ENCODE measurements around the gene TSPAN32.

TSPAN32 gene

DNA sequence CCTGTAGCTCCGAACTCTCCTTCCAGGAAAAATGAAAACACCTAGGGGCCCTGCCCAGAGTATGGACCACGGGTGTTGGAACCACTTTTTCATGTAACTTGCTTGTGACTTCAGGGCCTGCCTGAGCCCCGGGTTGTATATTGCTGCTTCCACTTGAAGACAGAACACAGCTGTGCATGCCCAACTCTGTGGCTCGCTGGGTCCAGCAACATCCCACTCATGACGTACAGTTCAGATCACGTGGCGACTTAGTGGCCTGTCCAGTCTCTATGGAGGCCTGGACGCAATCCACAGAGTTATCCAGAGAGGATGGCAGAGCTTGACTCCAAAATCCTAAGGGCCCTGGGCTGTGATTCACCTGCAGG lies 6.9 kb upstream of the TSPAN32 start:
- H3K4me3 ChIP-seq (ENCODE audit: low read depth, low read length): no peak overlapping the region

DNA sequence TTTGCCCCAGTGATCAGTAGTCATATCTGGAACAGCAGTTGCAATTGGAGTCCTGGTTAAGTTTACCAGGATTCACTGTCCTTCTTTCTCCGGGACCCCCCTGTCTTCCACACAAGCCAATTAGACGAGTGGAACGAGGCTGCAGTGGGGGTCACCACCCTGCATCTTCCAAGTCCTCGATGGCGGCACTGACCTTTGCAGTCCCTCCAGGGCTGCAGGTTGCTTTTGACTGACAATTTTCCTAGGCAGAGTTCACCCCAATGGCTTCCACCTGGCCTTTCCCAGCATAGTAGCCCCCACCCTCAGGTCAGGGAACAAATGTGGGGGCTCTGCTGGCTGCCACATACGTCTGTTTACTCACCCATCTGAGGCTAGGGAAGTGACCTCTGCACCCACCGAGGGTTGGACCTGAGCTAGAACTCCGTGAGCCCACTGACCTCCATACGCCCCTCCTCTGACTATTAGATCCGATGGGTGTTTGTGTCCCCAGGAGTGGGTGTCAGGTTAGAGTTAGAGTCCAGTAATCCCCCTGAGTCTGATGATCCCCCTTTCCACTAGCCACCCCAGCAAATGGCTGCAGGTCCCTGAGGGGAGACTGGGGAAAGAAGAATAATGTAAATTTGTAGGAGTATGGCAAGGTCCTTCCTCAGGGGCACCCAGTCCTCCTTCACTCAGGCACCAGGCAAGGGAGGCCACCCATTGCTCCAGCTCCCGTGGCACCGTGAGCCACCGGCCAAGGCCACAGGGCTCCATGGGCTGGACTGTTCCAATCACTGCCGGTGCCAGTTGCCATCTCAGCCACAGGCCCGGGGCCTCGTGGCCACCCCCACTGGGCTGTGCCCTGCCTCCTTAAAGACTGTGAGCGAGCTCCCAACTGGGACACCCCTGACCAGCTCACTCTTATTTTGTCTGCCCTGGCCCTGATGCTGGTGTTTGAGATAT lies 5.6 kb upstream of the TSPAN32 start:
- H3K36me3 ChIP-seq (ENCODE audit: control insufficient read depth, insufficient read depth, low read length): no peaks in the 10 kb centered on the region
- H3K27me3 ChIP-seq (ENCODE audit: control insufficient read depth, insufficient read depth, low read length): no peaks in the 10 kb centered on the region
- no peaks in the 10 kb centered on the region for H3K4me1 ChIP-seq (ENCODE audit: control insufficient read depth, insufficient read depth, low read length)
- no peak overlapping the region for H3K9ac ChIP-seq (ENCODE audit: low read depth, low read length)
- no peak overlapping the region for H3K4me3 ChIP-seq (ENCODE audit: low read depth, low read length)
- no peaks in the 10 kb centered on the region for H3K9me3 ChIP-seq (ENCODE audit: control insufficient read depth, insufficient read depth, low read length)

More for the DNA sequence above, 6.9 kb upstream of the TSPAN32 start:
- no peaks in the 10 kb centered on the region for H3K36me3 ChIP-seq (ENCODE audit: control insufficient read depth, insufficient read depth, low read length)
- no peak overlapping the region for H3K9ac ChIP-seq (ENCODE audit: low read depth, low read length)
- no peaks in the 10 kb centered on the region for H3K4me1 ChIP-seq (ENCODE audit: control insufficient read depth, insufficient read depth, low read length)
- no peaks in the 10 kb centered on the region for H3K9me3 ChIP-seq (ENCODE audit: control insufficient read depth, insufficient read depth, low read length)
- no peaks in the 10 kb centered on the region for H3K27me3 ChIP-seq (ENCODE audit: control insufficient read depth, insufficient read depth, low read length)

DNA sequence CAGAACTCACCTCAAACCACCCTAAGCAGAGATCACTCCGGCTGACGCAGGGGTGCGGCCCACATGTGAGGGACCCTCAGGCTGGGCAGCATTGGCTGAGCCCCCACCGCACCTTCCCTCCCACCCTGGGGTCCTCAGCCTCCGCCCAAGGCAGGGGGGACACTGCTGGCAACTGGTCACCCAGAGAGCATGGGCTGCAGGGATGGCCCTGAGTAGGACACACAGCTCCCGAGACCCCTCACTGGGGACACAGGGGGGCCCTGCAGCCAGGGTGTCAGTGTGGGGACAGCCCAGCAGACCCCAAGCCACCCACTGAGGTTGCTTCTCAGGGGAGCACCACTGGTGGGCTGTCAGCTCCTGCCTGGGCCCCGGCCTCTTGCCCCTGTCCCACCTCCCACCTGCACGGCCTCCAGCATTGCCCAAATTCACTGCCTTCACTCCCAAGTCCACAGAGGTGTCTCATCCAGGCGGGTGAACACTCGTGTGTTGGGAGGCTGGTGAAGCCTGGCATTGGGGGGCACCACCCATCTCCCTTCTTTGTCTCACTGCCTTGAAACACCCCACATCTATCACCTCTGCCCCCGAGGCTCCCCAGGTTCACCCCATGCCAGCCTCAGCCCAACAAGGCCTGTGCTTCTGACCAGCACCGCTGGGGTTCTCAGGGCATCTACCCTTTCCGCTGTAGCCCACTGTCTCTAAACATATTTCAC lies 4.7 kb upstream of the TSPAN32 start:
- Histone ChIP-seq H3K4me1 (ENCODE audit: control insufficient read depth, insufficient read depth, low read length) (no peaks in the 10 kb centered on the region), H3K36me3 (ENCODE audit: control insufficient read depth, insufficient read depth, low read length) (no peaks in the 10 kb centered on the region), H3K9me3 (ENCODE audit: control insufficient read depth, insufficient read depth, low read length) (no peaks in the 10 kb centered on the region), H3K9ac (ENCODE audit: low read depth, low read length) (no peak overlapping the region), H3K4me3 (ENCODE audit: low read depth, low read length) (no peak overlapping the region), H3K27me3 (ENCODE audit: control insufficient read depth, insufficient read depth, low read length) (no peaks in the 10 kb centered on the region)

DNA sequence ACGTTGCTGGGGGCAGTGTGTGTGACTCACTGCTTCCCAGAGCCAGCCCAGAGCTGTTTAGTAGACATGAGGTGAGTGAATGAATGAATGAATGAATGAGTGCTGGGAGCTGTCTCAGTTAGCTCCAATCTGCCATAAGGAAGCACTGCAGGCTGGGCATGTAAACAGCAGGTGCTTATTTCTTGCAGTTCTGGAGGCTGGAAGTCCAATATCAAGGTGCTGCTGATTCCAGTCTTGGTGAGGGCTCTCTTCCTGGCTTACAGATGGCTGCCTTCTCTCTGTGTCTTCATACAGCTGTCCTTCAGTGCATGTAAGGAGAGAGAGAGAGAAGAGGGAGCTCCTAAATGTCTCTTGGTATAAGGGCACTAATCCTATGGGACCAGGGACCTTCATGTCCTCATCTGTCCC lies 4.2 kb upstream of the TSPAN32 start:
- Histone ChIP-seq H3K9ac (ENCODE audit: low read depth, low read length) (no peak overlapping the region), H3K27me3 (ENCODE audit: control insufficient read depth, insufficient read depth, low read length) (no peaks in the 10 kb centered on the region), H3K36me3 (ENCODE audit: control insufficient read depth, insufficient read depth, low read length) (no peaks in the 10 kb centered on the region), H3K9me3 (ENCODE audit: control insufficient read depth, insufficient read depth, low read length) (no peaks in the 10 kb centered on the region), H3K4me3 (ENCODE audit: low read depth, low read length) (no peak overlapping the region), H3K4me1 (ENCODE audit: control insufficient read depth, insufficient read depth, low read length) (no peaks in the 10 kb centered on the region)

DNA sequence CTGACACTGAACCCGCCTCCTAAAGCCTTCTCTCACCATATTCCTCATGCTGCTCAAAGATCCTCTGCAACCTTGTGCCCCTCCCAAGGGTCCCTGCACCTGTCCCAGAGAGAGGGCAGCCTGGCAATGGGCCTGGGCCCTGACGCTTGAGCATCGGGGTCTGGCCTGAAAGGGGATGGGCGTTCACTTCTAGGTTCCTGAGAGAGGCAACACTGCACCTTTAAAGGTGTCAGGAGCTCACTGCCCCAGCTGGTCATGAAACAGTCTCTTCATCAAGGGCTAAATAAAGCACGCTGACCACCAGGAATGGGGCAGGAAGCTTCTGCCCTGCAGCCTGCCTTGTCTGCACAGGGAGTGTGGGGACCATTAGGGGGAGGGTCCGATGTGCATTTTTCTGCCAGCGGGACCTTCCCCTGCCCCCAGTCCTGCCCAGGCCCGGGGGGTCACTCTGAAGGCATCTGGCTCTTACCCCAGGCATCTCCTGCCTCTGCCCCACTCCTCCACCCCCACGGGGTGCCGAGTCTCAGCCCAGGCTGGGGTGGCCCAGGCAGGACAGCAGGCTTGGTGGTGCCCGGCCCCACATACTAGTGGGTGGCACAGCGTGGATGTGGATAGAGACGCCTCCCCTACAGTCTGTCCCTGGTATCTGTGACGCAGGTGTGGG lies 3.5 kb upstream of the TSPAN32 start:
- Histone ChIP-seq H3K9ac (ENCODE audit: low read depth, low read length) (no peak overlapping the region), H3K36me3 (ENCODE audit: control insufficient read depth, insufficient read depth, low read length) (no peaks in the 10 kb centered on the region), H3K9me3 (ENCODE audit: control insufficient read depth, insufficient read depth, low read length) (no peaks in the 10 kb centered on the region), H3K27me3 (ENCODE audit: control insufficient read depth, insufficient read depth, low read length) (no peaks in the 10 kb centered on the region), H3K4me1 (ENCODE audit: control insufficient read depth, insufficient read depth, low read length) (no peaks in the 10 kb centered on the region), H3K4me3 (ENCODE audit: low read depth, low read length) (no peak overlapping the region)

DNA sequence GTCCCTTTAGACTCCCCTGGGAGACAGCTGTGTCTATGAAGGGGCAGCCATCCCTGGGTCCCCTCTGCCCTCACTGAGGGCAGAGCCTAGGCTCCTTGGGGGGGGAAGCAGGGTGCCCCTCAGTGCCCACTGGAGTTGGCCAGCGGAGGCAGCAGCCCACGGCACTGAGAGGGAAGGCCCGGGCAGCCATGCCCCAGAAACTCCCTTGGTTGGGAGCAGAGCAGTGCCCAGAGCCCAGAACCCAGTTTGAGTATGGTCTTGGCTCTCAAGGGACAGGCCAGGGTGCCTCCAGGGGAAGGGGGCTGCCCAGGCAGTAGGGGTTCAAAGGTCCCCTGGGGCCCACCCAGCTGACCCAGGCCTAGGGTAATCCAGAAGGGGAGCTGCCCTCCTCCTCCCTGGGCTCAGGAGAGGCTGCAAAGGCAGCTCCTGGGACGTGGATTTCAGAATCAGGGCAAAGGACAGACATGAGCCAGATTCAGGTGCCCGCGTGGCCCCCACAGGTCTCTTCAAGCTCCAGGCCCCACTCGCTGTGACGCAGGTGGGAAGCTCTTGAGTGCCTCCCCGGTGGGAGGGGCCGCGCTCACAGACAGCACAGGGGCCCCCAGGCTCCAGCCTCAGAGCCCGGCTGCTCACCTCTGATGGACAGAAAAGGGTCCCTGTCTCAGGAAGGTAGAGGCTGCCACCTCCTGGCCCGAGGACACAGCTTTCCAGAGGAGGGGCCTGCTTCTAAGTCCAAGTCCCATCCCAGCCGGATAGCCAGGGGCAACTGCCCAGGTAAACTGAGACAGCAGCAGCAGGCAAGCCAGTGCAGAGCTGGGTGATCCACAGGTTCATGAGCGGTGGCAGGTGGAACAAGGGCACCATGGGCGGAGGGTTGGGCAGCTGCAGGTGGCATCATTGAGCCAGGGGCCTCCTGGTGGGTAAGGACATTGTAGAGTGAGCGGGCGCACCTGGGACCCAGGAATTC lies 2.7 kb upstream of the TSPAN32 start:
- H3K9me3 ChIP-seq (ENCODE audit: control insufficient read depth, insufficient read depth, low read length): no peaks in the 10 kb centered on the region
- no peaks in the 10 kb centered on the region for H3K36me3 ChIP-seq (ENCODE audit: control insufficient read depth, insufficient read depth, low read length)
- no peaks in the 10 kb centered on the region for H3K4me1 ChIP-seq (ENCODE audit: control insufficient read depth, insufficient read depth, low read length)
- H3K27me3 ChIP-seq (ENCODE audit: control insufficient read depth, insufficient read depth, low read length): no peaks in the 10 kb centered on the region
- no peak overlapping the region for H3K4me3 ChIP-seq (ENCODE audit: low read depth, low read length)
- no peak overlapping the region for H3K9ac ChIP-seq (ENCODE audit: low read depth, low read length)

DNA sequence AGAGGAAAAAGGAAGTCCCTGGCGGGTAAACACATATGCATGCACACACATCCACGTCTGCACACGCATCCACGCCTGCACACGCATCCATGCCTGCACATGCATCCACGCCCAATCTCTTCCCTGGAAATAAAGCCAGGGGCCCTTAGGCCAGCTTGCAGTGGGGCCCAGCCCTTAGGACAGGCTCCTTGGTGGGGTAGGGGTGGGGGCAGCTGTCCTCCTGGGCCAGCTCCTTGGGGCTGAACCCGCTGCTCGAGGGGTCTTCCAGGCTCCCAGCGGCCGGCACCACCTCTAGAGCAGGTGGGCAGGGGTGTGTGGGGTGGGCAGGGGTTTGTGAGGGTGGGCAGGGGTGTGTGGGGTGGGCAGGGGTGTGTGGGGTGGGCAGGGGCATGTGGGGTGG lies 2.0 kb upstream of the TSPAN32 start:
- H3K27me3 ChIP-seq (ENCODE audit: control insufficient read depth, insufficient read depth, low read length): no peaks in the 10 kb centered on the region
- H3K4me1 ChIP-seq (ENCODE audit: control insufficient read depth, insufficient read depth, low read length): no peaks in the 10 kb centered on the region
- H3K9me3 ChIP-seq (ENCODE audit: control insufficient read depth, insufficient read depth, low read length): no peaks in the 10 kb centered on the region
- H3K36me3 ChIP-seq (ENCODE audit: control insufficient read depth, insufficient read depth, low read length): no peaks in the 10 kb centered on the region
- no peak overlapping the region for H3K9ac ChIP-seq (ENCODE audit: low read depth, low read length)
- H3K4me3 ChIP-seq (ENCODE audit: low read depth, low read length): no peak overlapping the region

DNA sequence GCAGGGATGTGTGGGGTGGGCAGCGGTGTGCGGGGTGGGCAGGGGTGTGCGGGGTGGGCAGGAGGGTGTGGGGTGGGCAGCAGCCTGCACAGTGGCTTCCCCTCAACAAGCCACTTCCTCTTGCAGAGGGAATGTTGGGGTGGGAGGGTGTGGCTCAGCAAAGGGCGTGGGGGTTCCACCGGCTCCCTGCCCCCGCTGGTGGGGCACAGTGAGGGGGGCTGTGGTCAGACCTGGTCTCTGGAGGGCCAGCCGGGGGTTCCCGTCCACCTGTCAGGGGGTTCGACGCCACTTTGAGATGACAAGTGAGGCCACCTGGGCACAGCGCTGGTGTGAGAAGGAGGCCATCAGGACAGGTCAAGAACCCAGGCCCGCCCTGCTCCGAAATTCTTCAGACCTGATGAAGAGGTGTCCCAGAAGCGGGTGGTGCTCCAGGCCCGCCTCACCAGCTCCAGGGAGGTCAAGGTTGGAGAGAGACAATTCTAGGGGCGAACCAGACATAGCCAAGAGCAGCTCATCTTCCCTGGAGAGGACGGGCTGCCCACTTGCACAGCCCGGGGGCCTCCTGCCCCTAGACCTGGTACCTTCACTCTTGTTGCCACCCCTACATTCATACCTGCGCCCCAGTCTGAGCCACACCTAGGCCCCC lies 1.4 kb upstream of the TSPAN32 start:
- Histone ChIP-seq H3K4me1 (ENCODE audit: control insufficient read depth, insufficient read depth, low read length) (no peaks in the 10 kb centered on the region), H3K36me3 (ENCODE audit: control insufficient read depth, insufficient read depth, low read length) (no peaks in the 10 kb centered on the region), H3K9me3 (ENCODE audit: control insufficient read depth, insufficient read depth, low read length) (no peaks in the 10 kb centered on the region), H3K4me3 (ENCODE audit: low read depth, low read length) (no peak overlapping the region), H3K9ac (ENCODE audit: low read depth, low read length) (no peak overlapping the region), H3K27me3 (ENCODE audit: control insufficient read depth, insufficient read depth, low read length) (no peaks in the 10 kb centered on the region)

DNA sequence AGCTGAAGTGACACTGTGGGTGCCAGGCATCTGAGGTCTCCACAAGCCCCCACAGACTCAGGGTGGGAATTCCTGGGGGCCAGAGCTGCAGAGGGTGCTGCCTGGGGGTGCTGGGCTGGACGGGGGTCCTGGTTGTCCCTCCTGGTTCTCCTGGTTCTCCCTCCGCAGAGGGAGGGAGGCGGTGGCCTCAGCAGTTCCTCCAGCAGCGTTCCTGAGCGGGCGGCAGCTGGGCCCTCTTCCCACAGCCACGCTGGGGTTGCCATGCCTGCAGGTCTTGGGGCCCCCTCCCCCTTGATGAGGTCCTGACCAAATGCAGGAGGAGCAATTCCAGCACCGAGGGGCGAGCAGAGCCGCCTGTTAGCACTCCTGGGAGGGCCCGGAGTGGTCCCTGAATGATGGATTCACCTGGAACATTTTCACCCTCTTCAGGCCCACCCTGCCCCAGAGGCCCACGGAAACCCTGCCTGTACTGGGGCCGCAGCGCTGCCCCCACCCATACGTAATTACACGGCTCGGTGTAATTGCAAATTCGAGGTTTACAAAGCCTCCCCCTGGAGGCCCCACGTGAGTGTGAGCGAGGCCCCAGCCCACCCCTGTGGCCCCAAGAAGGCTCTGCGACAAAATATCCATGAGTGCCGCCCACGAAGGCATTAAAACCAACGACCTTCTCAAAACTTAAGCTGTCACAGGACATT lies 730 bp upstream of the TSPAN32 start:
- no peaks in the 10 kb centered on the region for H3K27me3 ChIP-seq (ENCODE audit: control insufficient read depth, insufficient read depth, low read length)
- H3K9ac ChIP-seq (ENCODE audit: low read depth, low read length): no peak overlapping the region
- H3K4me3 ChIP-seq (ENCODE audit: low read depth, low read length): no peak overlapping the region
- no peaks in the 10 kb centered on the region for H3K4me1 ChIP-seq (ENCODE audit: control insufficient read depth, insufficient read depth, low read length)
- no peaks in the 10 kb centered on the region for H3K9me3 ChIP-seq (ENCODE audit: control insufficient read depth, insufficient read depth, low read length)
- H3K36me3 ChIP-seq (ENCODE audit: control insufficient read depth, insufficient read depth, low read length): no peaks in the 10 kb centered on the region

DNA sequence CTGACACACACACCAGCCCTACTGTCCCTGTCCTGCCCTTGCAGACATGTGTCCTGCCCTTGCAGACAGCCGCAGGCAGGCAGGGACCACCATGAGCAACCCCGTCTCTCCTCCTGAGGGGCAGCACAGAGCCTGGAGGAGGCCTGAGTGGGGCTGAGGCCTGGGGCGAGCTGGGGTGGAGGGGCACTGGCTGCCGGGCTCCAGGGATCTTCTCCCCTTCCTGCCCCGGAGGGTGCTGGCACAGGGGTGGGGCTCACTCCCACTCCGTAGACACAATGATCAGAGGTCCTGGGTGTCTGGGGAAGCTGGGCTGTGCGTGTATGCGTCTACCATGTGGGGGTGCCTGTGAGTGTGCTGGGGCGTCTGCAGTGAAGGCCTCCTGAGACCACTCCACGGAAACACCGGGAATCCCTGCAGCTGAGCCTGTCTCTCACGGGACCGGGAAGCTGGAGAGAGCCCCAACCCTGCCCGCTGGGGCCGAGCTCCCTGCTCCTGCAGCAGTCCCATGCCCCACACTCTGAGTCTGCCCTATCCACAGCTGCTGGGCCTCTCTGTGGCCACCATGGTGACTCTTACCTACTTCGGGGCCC lies 588 bp downstream of the TSPAN32 start:
- no peaks in the 10 kb centered on the region for H3K27me3 ChIP-seq (ENCODE audit: control insufficient read depth, insufficient read depth, low read length)
- no peaks in the 10 kb centered on the region for H3K9me3 ChIP-seq (ENCODE audit: control insufficient read depth, insufficient read depth, low read length)
- no peaks in the 10 kb centered on the region for H3K4me1 ChIP-seq (ENCODE audit: control insufficient read depth, insufficient read depth, low read length)
- H3K4me3 ChIP-seq (ENCODE audit: low read depth, low read length): no peak overlapping the region
- H3K36me3 ChIP-seq (ENCODE audit: control insufficient read depth, insufficient read depth, low read length): no peaks in the 10 kb centered on the region
- no peak overlapping the region for H3K9ac ChIP-seq (ENCODE audit: low read depth, low read length)

Measured in iPS-15b (cell line).